OCI-LY7 (cell line): ENCODE results near the gene PFKFB4. TPM values are rescaled to one million over a fixed set of nuclear protein-coding genes. Genes with fewer than 3 reads are reported as not detected.

Experiments used
- BruUV-seq: library from RNA; stranded (reverse); fragments of 400-500 nt; replicated peaks from 2 replicates; lab custom pipeline; 2021; lab: Mats Ljungman, UMichigan
- CTCF ChIA-PET: fragments of 300-600 bp; sonication (Branson Sonifier 250); formaldehyde crosslinking; loops from one replicate; lab custom pipeline; 2022; ENCODE audit warnings: antibody characterized with exemption; ENCODE audit not compliant: unreplicated experiment; lab: Charles Lee
- POLR2A ChIA-PET: fragments of 300-600 bp; sonication (Branson Sonifier 250); formaldehyde crosslinking; loops from one replicate; lab custom pipeline; 2022; ENCODE audit warnings: antibody characterized with exemption; lab: Charles Lee
- DNase-seq: peaks from one replicate; pipeline ENCODE4 v3.0.0-alpha.2; 2015; ENCODE audit warnings: low spot score
- H2AFZ ChIP-seq: fragments of 200-600 bp; sonication (generic), shearing (Covaris generic); 2 replicates; pipeline ENCODE4 v1.6.1; 2014; ENCODE audit warnings: mild to moderate bottlenecking, antibody characterized with exemption, low read length, moderate library complexity
- H3K27ac ChIP-seq: fragments of 200-600 bp; sonication (generic); 2 replicates; pipeline ENCODE4 v1.5.1; 2014; ENCODE audit warnings: mixed run types, low read depth, mild to moderate bottlenecking, moderate library complexity, low read length, inconsistent platforms; ENCODE audit not compliant: poor library complexity, severe bottlenecking
- H3K36me3 ChIP-seq: fragments of 200-600 bp; sonication (generic); 2 replicates; pipeline ENCODE4 v1.6.1; 2014; ENCODE audit warnings: mild to moderate bottlenecking, antibody characterized with exemption, low read length, moderate library complexity, mixed read lengths; ENCODE audit not compliant: insufficient read depth
- H3K4me1 ChIP-seq: fragments of 200-600 bp; sonication (generic); 2 replicates; pipeline ENCODE4 v1.5.1; 2014; ENCODE audit warnings: mild to moderate bottlenecking, low read length; ENCODE audit not compliant: insufficient read depth, poor library complexity, severe bottlenecking
- H3K4me2 ChIP-seq: fragments of 200-600 bp; sonication (generic); 2 replicates; pipeline ENCODE4 v1.6.1; 2014; ENCODE audit warnings: mild to moderate bottlenecking, low read length
- H3K4me3 ChIP-seq: fragments of 200-600 bp; sonication (generic); 2 replicates; pipeline ENCODE4 v1.5.1; 2014; ENCODE audit warnings: mild to moderate bottlenecking, low read depth, low read length; ENCODE audit not compliant: poor library complexity, severe bottlenecking
- H3K79me2 ChIP-seq: fragments of 200-600 bp; sonication (generic); 2 replicates; pipeline ENCODE4 v1.6.1; 2016; ENCODE audit warnings: low read depth, mild to moderate bottlenecking, low read length, moderate library complexity, mixed read lengths; ENCODE audit not compliant: insufficient read depth
- H3K9me2 ChIP-seq: fragments of 200-600 bp; sonication (generic); 2 replicates; pipeline ENCODE4 v1.6.1; 2016; ENCODE audit warnings: mild to moderate bottlenecking, low read length, mixed read lengths; ENCODE audit not compliant: insufficient read depth
- H3K9me3 ChIP-seq: fragments of 200-600 bp; sonication (generic); 2 replicates; pipeline ENCODE4 v1.6.1; 2014; ENCODE audit warnings: mild to moderate bottlenecking, mixed run types, low read length, mixed read lengths
- H4K20me1 ChIP-seq: fragments of 200-600 bp; sonication (generic); 2 replicates; pipeline ENCODE4 v1.6.1; 2014; ENCODE audit warnings: mild to moderate bottlenecking, antibody characterized with exemption, low read length, moderate library complexity, mixed read lengths; ENCODE audit not compliant: insufficient read depth
- CTCF ChIP-seq: fragments of 200-600 bp; sonication (generic); conservative IDR thresholded peaks from 2 replicates; pipeline ENCODE4 v1.5.1; 2014; ENCODE audit warnings: mild to moderate bottlenecking, antibody characterized with exemption, low read length, moderate library complexity, mixed read lengths
- EZH2phosphoT487 ChIP-seq: fragments of 200-600 bp; sonication (generic); IDR thresholded peaks from 2 replicates; pipeline ENCODE4 v1.6.1; 2018; ENCODE audit warnings: low read depth, borderline replicate concordance, mild to moderate bottlenecking, mixed run types, antibody characterized with exemption, low read length, moderate library complexity, mixed read lengths
- intact Hi-C: fragments of 100-400 bp; cut with micrococcal nuclease; formaldehyde crosslinking; loops from one replicate; pipeline ENCODE4 v1.10.0; 2022; ENCODE audit not compliant: unreplicated experiment
- total RNA-seq, 2 experiments: library from RNA; depleted of rRNA in 1 of 2; stranded (reverse); fragments of >200 nt in 1 of 2; shearing (Covaris generic) in 1 of 2; gene quantifications; 2 replicates each; pipeline ENCODE4 v1.2.3, GENCODE V29; 2014 to 2022

PFKFB4 gene
- total RNA-seq, 2 experiments from 2014 or later, result 5.0 to 29.0 TPM

- no peak overlapping the region for H3K27ac ChIP-seq
- H3K4me1 ChIP-seq, result no peaks in the 10 kb centered on the region
- intact Hi-C loops, result no loop called here
- CTCF ChIA-PET, result no interaction called here
- no peaks in the 10 kb centered on the region for H4K20me1 ChIP-seq
- no peak for DNase-seq
- no peak overlapping the region for H3K4me3 ChIP-seq
- POLR2A ChIA-PET, result no interaction called here
- no peaks in the 10 kb centered on the region for H3K9me3 ChIP-seq
- BruUV-seq, result no TSS peak
- peaks cover 5% of the 10 kb centered on the region; the same call in 1 of the 2 replicates for H3K36me3 ChIP-seq
- no peaks in the 10 kb centered on the region for H3K9me2 ChIP-seq
- H3K4me2 ChIP-seq, result no peak overlapping the region
- TF ChIP-seq EZH2phosphoT487 (no peak), CTCF (no peak)
- no peak overlapping the region for H2AFZ ChIP-seq
- no peaks in the 10 kb centered on the region for H3K79me2 ChIP-seq
Measured at GRCh38 chr3:48592519-48593087, 36.0 kb upstream of the PFKFB4 start.

GRCh38 chr3:48591886-48592518 lies 35.4 kb upstream of the PFKFB4 start:
- BruUV-seq, result no TSS peak

More at GRCh38 chr3:48591886-48592518, 35.4 kb upstream of the PFKFB4 start:
- Histone ChIP-seq H2AFZ (no peak overlapping the region), H4K20me1 (no peaks in the 10 kb centered on the region), H3K79me2 (no peaks in the 10 kb centered on the region), H3K4me3 (no peak overlapping the region), H3K4me1 (no peaks in the 10 kb centered on the region), H3K36me3 (no peaks in the 10 kb centered on the region), H3K9me3 (no peaks in the 10 kb centered on the region), H3K27ac (no peak overlapping the region), H3K9me2 (no peaks in the 10 kb centered on the region), H3K4me2 (no peak overlapping the region)
- ChIA-PET CTCF (no interaction called here), POLR2A (no interaction called here)
- intact Hi-C loops, result no loop called here
- DNase-seq, result no peak
- TF ChIP-seq EZH2phosphoT487, result no peak
- no peak for TF ChIP-seq CTCF
